ENCODE results near the gene PPAN.

Gene PPAN

GRCh38 chr19:10113592-10113963, 7.4 kb downstream of the PPAN start:
- TF ChIP-seq CTCF (IDR thresholded peaks at IDR 0.05; ENCODE audit: borderline replicate concordance, insufficient read depth, low read depth, low read length): no peak
- H3K4me3 ChIP-seq (ENCODE audit: low read depth, low read length): no peak overlapping the region

GRCh38 chr19:10113964-10114650, 7.9 kb downstream of the PPAN start:
- H3K4me3 ChIP-seq (ENCODE audit: low read depth, low read length): no peak overlapping the region
- no peak for TF ChIP-seq CTCF (IDR thresholded peaks at IDR 0.05; ENCODE audit: borderline replicate concordance, insufficient read depth, low read depth, low read length)

- H3K4me3 ChIP-seq (ENCODE audit: low read depth, low read length): no peak overlapping the region
- no peak for TF ChIP-seq CTCF (IDR thresholded peaks at IDR 0.05; ENCODE audit: borderline replicate concordance, insufficient read depth, low read depth, low read length)
These were observed 8.7 kb downstream of the PPAN start for GRCh38 chr19:10114651-10115391.

GRCh38 chr19:10115392-10116084, 9.4 kb downstream of the PPAN start:
- no peak for TF ChIP-seq CTCF (IDR thresholded peaks at IDR 0.05; ENCODE audit: borderline replicate concordance, insufficient read depth, low read depth, low read length)
- no peak overlapping the region for H3K4me3 ChIP-seq (ENCODE audit: low read depth, low read length)

- TF ChIP-seq CTCF (IDR thresholded peaks at IDR 0.05; ENCODE audit: borderline replicate concordance, insufficient read depth, low read depth, low read length): no peak
- no peak overlapping the region for H3K4me3 ChIP-seq (ENCODE audit: low read depth, low read length)
These were observed 10.1 kb downstream of the PPAN start for GRCh38 chr19:10116085-10116865.

GRCh38 chr19:10116866-10117616, 10.9 kb downstream of the PPAN start:
- TF ChIP-seq CTCF (IDR thresholded peaks at IDR 0.05; ENCODE audit: borderline replicate concordance, insufficient read depth, low read depth, low read length): no peak
- H3K4me3 ChIP-seq (ENCODE audit: low read depth, low read length): no peak overlapping the region
